ENCODE results near the gene PRKG1. TPM values are rescaled to one million over a fixed set of nuclear protein-coding genes. Genes with fewer than 3 reads are reported as not detected.

The PRKG1 gene
- total and polyA plus RNA-seq, 2 donors from 2014 or later, result 3.6 to 14.8 TPM

GRCh38 chr10:51924359-51924758 is 850.1 kb downstream of the PRKG1 start:
- no peak for DNase-seq
- Histone ChIP-seq H3K27me3 (ENCODE audit: control insufficient read depth, insufficient read depth, low read length) (no peaks in the 10 kb centered on the region), H3K4me1 (ENCODE audit: control insufficient read depth in 2 of 3, insufficient read depth in 2 of 3, low read depth in 1 of 3, low read length in 3 of 3) (no peaks in the 10 kb centered on the region), H3K4me3 (ENCODE audit: low read length in 3 of 3) (no peak overlapping the region), H3K9ac (ENCODE audit: low read length in 3 of 3) (no peak overlapping the region), H3K27ac (ENCODE audit: low read depth in 2 of 2, low read length in 2 of 2) (no peak overlapping the region), H3K36me3 (ENCODE audit: control insufficient read depth in 2 of 3, insufficient read depth in 3 of 3, low read length in 3 of 3) (no peaks in the 10 kb centered on the region), H3K9me3 (ENCODE audit: control insufficient read depth in 2 of 3, insufficient read depth in 1 of 3, low read length in 3 of 3) (no peaks in the 10 kb centered on the region)
- intact Hi-C loops (cut with DNase I), result no loop called here
- FAIRE-seq, result no peak
- TF ChIP-seq CTCF (IDR thresholded peaks at IDR 0.05; ENCODE audit: borderline replicate concordance, extremely low read depth, insufficient read depth), result no peak

GRCh38 chr10:51926337-51926736 is 852.0 kb downstream of the PRKG1 start:
- Histone ChIP-seq H3K27me3 (ENCODE audit: control insufficient read depth, insufficient read depth, low read length) (no peaks in the 10 kb centered on the region), H3K4me1 (ENCODE audit: control insufficient read depth in 2 of 3, insufficient read depth in 2 of 3, low read depth in 1 of 3, low read length in 3 of 3) (no peaks in the 10 kb centered on the region), H3K9ac (ENCODE audit: low read length in 3 of 3) (no peak overlapping the region), H3K4me3 (ENCODE audit: low read length in 3 of 3) (no peak overlapping the region), H3K9me3 (ENCODE audit: control insufficient read depth in 2 of 3, insufficient read depth in 1 of 3, low read length in 3 of 3) (no peaks in the 10 kb centered on the region), H3K36me3 (ENCODE audit: control insufficient read depth in 2 of 3, insufficient read depth in 3 of 3, low read length in 3 of 3) (no peaks in the 10 kb centered on the region), H3K27ac (ENCODE audit: low read depth in 2 of 2, low read length in 2 of 2) (no peak overlapping the region)
- TF ChIP-seq CTCF (IDR thresholded peaks at IDR 0.05; ENCODE audit: borderline replicate concordance, extremely low read depth, insufficient read depth), result no peak
- FAIRE-seq (no peak), DNase-seq (no peak)
- intact Hi-C loops (cut with DNase I), result no loop called here

- intact Hi-C loops (cut with DNase I), result no loop called here
- FAIRE-seq (no peak), DNase-seq (no peak)
- no peak for TF ChIP-seq CTCF (IDR thresholded peaks at IDR 0.05; ENCODE audit: borderline replicate concordance, extremely low read depth, insufficient read depth)
- no peak overlapping the region for H3K27ac ChIP-seq (ENCODE audit: low read depth in 2 of 2, low read length in 2 of 2)
- H3K4me1 ChIP-seq (ENCODE audit: control insufficient read depth in 2 of 3, insufficient read depth in 2 of 3, low read depth in 1 of 3, low read length in 3 of 3), result no peaks in the 10 kb centered on the region
- H3K36me3 ChIP-seq (ENCODE audit: control insufficient read depth in 2 of 3, insufficient read depth in 3 of 3, low read length in 3 of 3), result no peaks in the 10 kb centered on the region
- H3K9me3 ChIP-seq (ENCODE audit: control insufficient read depth in 2 of 3, insufficient read depth in 1 of 3, low read length in 3 of 3), result no peaks in the 10 kb centered on the region
- no peaks in the 10 kb centered on the region for H3K27me3 ChIP-seq (ENCODE audit: control insufficient read depth, insufficient read depth, low read length)
- no peak overlapping the region for H3K4me3 ChIP-seq (ENCODE audit: low read length in 3 of 3)
- H3K9ac ChIP-seq (ENCODE audit: low read length in 3 of 3), result no peak overlapping the region
Observed at GRCh38 chr10:51928162-51928561, 853.9 kb downstream of the PRKG1 start.

- Histone ChIP-seq H3K27ac (ENCODE audit: low read depth in 2 of 2, low read length in 2 of 2) (no peak overlapping the region), H3K27me3 (ENCODE audit: control insufficient read depth, insufficient read depth, low read length) (no peaks in the 10 kb centered on the region), H3K9me3 (ENCODE audit: control insufficient read depth in 2 of 3, insufficient read depth in 1 of 3, low read length in 3 of 3) (no peaks in the 10 kb centered on the region), H3K4me1 (ENCODE audit: control insufficient read depth in 2 of 3, insufficient read depth in 2 of 3, low read depth in 1 of 3, low read length in 3 of 3) (no peaks in the 10 kb centered on the region), H3K4me3 (ENCODE audit: low read length in 3 of 3) (no peak overlapping the region), H3K9ac (ENCODE audit: low read length in 3 of 3) (no peak overlapping the region), H3K36me3 (ENCODE audit: control insufficient read depth in 2 of 3, insufficient read depth in 3 of 3, low read length in 3 of 3) (no peaks in the 10 kb centered on the region)
- no peak for TF ChIP-seq CTCF (IDR thresholded peaks at IDR 0.05; ENCODE audit: borderline replicate concordance, extremely low read depth, insufficient read depth)
- intact Hi-C loops (cut with DNase I), result no loop called here
- FAIRE-seq (no peak), DNase-seq (no peak)
Observed at GRCh38 chr10:51932530-51932929, 858.2 kb downstream of the PRKG1 start.
